ENCODE data around the gene OGFR.

Gene OGFR

DNA sequence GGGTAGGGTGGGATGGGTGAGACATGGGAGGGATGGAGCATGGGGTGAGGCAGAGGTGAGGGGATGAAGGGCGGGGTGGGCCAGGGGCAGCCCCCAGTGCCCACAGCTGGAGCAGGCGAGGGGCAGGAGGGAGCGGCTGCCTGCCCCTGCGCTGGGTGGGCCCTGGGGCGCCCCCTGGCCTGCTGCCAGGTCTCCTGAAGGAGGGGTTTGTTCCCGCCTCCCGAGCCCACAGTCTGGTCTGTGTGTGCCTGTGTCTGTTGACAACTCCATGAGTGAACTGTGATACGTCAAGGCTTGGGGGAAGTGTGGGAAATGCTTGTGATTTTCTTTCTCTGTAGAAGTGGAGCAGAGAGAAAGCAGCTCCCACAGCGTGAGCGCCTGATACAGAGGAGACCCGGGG, 19.2 kb upstream of the OGFR start:
- no peak for DNase-seq

DNA sequence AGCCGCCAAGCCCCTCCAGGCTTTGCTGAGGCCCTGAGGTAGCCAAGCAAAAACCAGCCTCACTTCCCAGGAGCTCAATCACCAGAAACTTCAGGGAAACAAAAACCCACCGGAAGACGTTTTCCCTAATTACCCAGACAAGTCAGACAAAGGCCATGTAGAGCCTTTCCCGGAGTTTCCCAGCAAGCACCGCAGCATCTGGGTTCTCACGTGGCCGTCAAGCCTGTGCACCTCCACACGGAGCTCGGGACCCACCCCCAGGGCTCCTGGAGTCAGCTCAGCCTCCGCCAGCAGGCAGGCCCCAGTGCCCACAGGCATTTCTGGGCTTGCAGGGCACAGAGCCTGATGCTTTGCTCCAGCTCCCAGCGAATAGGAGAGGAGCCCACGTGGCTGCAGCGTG, 18.5 kb upstream of the OGFR start:
- no peak for DNase-seq

DNA sequence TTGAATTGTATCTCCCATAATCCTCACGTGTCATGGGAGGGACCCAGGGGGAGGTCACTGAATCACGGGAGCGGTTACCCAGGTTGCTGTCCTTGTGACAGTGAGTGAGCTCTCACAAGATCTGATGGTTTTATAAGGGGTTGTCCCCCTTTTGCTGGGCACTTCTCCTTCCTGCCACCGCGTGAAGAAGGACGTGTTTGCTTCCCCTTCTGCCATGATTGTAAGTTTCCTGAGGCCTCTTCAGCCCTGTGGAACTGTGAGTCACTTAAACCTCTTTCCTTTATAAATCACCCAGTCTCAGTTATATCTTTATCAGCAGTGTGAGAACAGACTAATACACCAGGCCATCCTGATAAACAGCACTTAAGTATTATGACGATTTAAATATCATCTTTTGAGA, 17.3 kb upstream of the OGFR start:
- DNase-seq = no peak

DNA sequence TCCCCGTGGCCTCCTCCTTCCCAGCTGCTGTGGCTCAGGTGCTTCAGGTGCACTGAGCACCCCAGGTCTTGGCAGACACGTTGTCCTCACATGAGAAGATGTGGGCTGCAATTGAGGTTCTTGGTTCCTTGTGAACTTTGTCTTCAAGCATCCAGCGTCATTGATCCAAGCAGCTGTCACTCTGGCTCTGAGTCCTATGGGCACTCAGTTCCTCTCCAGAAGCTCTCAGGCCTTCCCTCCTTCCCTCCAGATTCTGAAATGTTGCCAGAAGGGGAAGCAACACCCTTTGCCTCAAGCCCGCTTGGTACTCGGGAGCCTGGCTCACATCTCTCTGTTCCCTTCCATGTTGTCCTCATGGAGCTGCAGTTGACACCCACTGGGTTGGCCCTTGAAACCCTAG, 16.8 kb upstream of the OGFR start:
- DNase-seq = no peak

DNA sequence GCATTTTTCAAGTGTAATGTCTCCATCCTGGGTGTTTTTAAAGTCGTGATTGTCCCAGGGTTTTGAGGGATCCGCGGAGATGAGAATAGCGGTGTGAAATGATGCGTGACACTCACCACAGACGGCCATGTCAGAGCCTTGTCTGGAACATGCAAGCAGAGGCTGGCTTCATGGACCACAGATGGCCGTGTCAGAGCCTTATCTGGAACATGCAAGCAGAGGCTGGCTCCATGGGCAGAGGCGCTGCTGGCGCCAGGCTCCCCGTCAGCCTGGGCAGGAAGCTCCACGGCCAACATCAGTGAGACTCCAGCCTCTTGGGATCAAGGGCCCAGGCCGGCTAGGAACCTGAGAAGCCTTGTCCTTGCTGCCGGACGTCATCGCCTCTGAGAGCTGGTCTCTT, 16.0 kb upstream of the OGFR start:
- DNase-seq = no peak

DNA sequence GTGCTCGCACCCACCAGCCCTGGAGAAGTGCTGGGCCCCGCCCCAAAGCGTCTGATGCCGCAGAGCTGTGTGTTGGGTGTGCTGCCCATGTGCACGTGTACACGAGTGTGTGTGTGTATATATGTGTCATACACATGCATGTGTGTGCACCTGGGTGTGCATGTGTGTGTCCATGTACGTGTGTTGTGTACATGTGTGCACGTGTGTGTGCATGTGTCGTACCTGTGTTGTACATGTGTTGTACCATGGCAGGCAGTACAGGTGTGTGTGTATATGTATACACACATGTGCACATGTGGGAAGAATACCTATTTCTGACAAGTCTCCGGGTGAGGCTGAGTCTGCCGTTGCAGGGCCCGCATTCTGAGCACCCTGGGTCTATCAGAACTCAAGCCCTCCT, 14.6 kb upstream of the OGFR start:
- DNase-seq = no peak

DNA sequence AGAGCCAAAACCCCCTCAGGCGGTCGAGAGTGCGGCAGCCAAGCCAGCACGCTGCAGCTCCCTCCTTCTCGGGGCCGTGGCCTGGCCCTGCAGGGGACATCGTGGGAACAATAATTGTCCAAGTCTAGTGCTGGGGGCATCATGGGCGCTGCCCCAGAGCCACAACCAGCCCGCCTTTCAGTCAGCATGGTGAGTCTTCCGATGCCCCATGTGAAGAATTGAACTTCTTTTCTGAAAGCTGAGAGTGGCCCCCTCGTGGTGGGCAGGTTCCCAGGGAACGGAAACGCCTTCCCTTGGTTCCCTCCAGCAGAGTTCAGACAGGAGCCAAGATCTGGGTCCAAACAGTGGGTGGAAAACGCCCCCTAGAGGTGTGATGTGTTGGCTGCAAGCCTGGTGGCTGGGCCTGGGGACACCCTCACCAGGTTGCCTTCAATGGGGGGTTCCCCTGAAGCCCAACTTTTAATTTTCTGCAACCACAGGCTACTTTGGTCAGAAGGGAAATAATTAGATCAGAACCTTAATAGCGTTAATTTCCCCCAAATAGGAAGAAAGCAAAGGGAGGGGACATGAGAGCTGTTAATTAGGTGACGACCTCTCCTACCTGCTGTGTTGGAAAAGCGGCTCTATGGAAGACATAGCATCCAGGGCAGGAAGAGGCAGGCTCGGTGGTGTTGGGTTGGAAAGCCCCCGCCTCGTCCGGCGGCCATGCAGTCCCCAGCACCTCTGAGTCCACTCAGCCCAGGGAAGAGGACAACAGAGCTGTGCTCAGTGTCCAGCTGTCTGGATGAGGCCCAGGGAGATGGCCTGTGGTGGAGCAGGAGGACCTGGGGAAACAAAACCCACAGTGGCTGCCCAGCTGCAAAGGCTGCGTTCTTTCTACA, 13.1 kb upstream of the OGFR start:
- DNase-seq = peak; percentile 42

DNA sequence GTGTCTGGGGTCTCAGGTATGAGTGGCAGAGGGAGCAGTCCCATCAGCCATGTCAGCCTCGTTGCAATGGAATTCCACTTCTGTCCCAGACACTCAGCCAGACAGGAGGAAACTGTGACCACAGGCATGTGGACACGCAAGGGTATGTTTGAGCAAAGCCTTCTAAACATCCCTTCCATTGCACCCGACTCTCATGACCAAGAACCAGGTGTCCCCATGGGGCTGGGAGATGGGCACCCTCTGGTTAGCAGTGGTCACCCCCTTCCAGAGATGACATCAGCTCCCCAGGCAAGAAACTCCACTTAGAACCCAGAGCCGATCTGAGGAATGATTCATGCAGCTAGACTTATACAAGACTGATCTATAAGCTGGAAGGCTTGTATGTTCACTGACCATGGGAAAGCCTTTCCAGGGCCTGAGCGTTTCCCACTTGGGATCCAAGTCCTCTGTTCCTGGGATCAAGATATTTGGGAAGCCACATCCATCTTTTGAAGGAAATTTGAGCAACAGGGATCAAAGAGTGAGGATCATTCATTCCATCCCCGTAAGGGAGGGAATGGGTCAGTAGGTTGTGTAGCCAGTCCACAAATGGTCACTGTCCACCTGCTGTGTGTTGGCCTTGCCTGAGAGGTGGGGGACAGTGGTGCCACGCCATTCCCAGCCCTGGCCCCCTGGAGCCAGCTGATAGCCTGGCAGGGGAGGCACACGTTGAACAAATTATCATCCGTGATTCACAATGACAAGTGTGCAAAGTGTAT, 12.3 kb upstream of the OGFR start:
- DNase-seq = no peak

DNA sequence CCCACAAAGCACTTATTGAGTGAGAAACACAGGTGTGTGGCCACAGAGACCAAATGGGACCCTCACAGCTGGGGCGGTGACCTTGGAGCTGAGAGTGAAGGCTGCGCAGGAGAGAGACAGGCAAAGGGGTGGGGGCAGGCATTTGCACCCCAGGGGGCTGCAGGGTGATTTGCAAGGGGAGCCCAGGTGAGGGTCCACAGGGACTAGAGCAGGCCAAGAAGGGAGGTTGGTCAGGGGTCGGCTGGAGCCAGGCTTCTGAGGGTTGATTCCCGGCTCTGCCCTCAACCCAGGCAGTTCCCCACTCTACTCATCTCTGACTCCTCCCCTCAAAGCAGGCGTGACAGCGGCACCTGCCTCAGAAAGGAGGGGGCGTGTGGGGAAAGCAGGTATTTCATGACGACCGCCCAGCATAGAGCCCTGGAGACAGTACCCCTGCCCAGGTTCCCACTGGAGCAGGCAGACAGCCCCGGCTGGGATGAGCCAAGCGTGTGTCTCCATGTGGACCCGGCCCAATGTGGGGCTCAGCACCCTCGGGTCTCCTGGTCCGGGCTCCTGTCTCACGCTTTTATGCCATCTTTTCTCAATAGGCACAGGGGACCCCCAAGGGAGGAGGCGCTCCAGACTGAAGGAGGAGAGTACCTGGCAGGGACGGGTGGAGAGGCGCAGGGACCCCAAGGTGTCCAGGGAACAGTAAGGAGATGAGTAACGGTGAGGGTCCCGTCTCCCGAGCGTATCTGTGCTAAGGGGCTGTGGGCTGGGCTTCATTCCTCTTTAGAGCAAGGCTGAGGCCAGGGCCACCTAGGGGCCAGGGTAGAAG, 11.5 kb upstream of the OGFR start:
- DNase-seq = no peak

DNA sequence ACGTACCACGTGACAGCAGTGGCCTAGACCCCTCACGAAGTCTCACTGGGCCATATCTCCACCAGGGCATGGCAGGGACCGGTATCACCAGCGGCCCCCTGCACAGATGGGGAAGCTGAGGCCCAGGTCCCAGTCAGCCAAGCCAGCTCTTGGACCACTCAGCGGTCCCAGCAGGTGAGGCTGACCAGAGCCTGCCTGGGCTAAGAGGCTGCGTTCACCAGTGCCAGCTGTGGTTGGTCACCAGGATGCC, 11.0 kb upstream of the OGFR start:
- no peak for DNase-seq

DNA sequence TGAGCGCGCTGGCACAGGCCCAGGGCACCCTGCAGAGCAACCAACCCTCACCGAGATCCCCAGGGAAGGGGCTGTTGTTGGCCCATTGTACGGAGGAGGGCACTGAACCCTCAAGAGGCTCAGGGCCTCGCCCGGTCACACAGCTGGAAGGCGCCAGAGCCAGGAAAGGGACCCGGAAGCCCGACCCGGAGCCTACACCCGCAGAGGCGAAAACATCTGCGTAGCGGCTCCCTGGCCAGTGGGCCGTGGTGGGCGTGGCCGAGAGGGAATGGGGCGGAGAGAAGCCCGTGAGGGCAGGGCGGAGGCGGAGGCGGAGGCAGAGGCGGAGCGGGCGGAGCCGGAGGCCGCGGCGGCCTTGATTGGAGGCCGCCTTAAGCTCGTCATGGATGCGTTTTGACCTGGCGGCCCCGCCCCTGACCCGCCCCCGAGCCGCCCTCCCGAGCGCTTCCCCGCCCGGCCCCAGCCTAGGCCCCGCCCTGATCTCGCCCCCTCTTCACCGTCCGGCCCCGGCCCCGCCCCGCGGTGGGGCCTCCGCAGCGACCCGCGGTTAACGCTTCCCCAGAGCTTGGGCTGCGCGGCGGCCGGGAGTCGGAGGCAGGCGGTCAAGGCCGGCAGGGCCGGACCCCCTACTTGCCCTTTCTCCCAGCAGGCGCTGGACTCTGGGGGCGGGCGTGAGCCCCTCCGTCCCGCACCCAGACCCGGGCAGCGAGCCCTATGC, 10.5 kb upstream of the OGFR start:
- DNase-seq = peak; percentile 65

DNA sequence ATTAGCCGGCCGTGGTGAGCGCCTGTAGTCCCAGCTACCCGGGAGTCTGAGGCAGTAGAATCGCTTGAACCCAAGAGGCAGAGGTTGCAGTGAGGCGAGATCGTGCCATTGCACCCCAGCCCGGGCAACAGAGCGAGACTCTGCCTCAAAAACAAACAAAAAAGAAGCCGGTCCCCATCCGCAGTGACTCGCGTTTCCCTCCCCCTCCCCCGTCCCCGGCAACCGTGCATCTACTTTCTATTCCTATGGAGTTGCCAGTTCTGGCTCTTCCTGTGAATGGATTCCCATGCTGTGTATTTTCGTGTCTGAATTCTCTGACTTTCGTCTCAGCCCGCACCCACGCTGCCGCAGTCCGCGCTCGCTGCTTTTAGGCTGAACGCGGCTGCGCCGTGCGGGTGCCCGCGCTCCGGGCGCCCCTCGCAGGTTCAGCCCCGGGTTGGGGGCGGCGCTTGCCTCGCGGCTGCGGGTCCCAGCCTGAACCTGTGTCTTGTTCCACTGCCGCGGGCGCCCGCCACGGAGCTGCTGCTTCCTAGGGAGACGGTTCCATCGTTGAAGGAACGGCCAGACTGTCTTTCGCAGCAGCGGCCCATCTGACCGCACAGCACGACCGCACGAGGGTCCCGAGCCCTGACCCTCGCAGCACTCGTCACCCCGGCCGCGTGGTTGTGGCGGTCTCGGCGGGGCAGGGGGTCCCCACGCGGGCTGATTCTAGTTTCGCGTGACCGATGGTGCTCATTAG, 9.4 kb upstream of the OGFR start:
- peak; percentile 25 for DNase-seq

DNA sequence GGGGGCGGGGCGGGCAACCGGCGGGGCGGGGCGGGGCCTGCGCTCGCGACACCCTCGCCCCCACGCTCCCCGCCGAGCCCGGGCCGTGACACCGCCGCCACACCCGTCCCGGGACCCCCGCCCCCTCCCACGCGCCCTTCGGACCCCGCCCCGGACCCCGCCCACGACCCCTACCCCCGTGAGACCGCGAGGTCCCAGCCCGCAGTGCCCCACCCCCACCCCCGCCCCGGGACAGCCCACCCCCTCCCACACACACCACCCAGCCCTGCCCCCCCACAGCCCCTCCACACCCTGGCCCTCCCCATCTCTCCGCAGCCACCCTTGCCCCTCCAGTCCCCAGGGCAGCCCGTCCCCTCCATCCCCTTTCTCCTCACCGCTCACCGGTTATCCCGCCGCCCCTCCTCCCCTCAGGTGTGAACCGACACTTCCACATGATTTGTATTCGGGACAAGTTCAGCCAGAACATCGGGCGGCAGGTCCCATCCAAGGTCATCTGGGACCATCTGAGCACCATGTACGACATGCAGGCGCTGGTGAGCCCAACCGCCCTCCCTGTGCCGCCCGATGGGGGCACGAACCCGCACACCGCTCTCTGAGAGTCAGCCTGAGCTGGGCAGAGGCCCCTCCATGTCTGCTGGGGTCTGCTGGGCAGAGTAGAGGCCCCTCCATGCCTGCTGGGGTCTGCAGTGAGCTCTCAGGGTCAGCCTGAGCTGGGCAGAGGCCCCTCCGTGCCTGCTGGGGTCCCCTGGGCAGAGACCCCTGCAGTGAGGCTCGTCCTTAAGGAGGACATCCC, 7.7 kb upstream of the OGFR start:
- DNase-seq = no peak

DNA sequence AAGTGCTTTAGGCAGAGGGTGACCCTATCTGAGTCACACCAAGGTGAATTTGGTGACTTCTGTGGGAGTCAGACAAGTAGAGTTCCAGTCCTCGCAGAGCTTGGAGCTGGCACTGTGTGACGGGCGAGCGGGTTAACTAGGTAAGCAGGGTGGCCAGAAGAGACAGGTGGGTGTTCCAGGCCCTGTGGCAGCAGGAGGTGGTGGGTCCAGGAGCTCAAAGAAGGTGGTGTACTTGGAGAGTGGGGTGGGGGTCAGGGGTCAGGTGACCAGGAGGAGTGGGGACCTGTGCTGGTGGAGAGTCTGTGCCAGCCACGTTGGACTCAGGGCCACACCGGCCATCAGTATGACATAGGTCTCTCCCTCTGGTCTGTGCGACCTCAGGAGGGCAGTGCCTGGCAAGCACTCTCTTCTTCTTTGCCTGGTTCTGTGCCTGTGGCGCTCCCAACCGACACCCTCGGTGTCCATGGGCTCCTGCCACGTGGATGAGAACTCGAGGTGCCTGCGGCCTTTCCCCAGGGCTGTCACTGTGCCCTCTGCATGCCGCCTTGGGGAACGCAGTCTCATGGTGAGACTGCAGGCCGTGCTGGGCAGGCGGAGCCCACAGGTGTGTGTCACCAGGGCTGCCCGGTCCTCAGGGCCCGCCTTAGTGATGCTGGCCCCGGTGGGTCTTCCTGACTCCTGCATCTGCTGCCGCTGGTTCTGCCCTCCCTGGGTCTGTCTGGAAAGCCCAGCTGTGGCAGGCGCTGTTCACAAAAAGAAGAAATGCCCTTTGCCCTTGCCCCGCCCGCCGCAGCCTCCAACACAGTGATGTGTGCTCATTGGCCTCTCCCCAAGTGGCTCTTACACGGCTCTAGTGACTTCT, 6.7 kb upstream of the OGFR start:
- no peak for DNase-seq

DNA sequence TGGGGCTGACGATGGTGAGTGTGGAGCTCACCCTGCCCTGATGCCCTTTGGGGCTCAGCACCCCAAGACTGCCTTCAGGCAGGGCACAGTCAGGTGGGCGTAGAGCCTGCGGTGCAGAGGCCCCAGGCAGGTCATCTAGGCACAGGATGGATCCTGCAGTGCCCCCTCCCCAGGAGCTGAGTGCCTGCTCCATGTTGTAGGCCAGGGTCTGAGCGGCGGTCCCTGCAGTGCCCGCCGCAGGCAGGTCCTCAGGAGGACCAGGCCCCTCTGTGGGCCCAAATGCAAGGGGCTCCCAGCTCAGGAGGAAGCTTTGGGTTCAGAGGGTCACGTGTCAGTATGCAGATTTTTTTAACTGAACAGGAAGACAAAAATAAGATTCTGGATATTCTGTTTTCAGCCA, 5.6 kb upstream of the OGFR start:
- DNase-seq = no peak

DNA sequence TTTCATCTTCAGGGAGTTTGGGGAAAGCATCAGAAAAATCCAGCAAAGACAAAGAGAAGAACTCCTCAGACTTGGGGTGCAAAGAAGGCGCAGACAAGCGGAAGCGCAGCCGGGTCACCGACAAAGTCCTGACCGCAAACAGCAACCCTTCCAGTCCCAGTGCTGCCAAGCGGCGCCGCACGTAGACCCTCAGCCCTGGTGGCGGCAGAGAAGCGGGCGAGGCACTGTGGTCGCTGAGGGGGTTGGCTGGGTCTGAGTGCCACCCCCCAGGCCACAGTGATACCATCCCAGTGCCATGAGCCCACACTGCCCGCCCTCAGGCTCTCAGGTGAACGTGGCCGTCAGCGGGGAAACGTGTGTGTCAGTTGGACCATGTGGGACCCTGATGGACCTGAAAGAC, 5.2 kb upstream of the OGFR start:
- no peak for DNase-seq

DNA sequence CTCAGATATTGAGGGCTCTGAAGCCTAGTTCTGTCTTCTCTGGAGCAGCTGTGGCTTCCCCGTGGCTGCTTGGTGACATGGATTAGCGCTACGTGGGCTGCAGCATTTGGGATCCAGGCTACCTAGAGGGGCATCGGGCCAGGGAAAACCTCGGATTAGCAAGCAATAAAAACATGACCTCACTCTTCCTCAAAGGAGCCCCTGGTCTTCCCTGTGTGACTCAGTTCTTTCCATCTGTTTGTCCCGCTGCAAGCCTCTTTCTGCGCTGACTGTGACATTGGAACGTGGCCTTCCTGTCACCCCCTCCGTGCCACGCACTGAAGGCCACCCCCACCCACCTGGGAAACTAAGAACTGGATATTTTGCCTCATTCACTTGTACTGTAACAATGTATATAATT, 4.8 kb upstream of the OGFR start:
- no peak for DNase-seq

DNA sequence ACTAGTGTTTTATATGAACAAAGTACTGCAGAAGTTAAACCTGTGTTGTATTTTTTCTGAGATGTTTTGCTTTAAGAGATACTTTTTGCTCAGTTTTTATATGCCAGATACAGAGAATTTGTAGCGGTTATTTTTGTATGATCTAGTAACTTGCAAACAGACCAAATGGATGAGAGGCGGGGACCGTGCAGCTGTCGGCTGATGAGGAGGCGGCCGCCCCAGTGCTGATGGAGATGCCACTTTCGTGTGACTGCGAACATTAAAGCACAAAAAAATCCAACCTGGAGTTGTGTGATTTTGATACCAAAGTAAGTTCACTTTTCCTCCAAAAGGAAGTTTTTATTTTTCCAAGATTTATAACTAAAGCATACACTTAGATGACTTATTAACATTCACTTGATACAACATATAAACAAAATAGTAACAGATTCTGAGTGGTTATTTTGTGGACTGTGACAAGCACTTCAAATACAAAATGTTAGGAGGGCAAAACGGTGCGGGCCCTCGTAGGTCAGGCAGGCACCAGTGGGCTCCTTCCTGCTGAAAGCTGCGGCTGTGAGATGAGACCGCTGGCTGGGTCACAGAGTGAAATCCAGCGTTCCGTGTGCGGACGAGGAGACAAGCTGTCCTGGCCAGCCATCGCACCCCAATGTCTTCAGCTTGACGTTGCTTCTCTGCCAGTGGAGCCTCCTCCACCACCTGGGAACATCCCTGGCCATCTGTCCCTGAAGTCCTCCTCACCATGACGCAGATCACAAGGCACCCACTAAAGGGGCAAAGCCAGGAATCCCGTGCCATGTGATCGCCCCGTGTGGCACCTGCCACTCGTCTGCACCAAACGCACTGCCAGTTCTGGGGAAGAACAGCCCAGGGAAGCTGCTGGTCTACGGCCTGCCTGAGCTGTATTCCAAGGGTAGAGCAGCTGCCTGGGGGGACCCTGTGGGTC, 4.0 kb upstream of the OGFR start:
- no peak for DNase-seq

DNA sequence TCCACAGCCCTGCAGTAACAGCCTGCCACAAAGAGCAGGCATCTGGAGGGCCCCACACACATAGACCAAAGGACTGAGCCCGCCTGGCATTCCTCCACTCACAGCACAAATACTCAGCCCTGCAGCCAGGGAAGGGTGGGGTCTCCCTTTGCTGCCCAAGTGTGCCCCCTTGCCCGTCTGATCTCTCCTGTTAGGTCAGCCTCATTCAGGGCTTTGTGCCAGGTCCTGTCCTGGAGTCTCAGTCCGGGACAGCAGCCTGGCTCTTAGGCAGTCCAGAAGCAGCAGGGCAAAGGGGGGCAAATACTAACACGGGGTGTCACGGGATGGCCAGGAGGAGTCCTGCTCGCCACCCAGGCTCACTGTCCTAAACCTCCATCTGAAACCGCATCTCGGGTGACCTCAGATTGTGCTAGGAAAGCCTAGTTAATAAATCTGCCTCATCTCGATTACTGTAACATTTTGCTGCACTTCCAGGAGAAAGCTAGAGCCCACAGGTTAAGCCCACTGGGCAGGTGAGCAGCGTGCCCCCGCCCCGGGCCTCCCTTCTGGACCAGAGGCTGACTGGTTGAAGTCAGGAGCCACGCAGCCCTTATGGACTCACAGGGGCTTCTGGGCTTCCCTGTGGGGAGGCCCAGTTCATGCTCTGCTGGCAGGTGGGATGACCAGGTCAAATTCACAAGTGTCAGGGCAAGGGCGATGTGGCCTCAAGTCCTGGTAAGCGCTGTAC, 3.2 kb upstream of the OGFR start:
- DNase-seq = no peak

Data from NCI-H748 treated with DMSO at 0.1 percent for 48 hours (cell line).